ENCODE data around the gene PXDC1. TPM values are rescaled to one million over a fixed set of nuclear protein-coding genes. Genes with fewer than 3 reads are reported as not detected.

Gene PXDC1
- total and polyA plus RNA-seq, 4 donors = 21.0 to 53.8 (median 43.3) TPM

DNA sequence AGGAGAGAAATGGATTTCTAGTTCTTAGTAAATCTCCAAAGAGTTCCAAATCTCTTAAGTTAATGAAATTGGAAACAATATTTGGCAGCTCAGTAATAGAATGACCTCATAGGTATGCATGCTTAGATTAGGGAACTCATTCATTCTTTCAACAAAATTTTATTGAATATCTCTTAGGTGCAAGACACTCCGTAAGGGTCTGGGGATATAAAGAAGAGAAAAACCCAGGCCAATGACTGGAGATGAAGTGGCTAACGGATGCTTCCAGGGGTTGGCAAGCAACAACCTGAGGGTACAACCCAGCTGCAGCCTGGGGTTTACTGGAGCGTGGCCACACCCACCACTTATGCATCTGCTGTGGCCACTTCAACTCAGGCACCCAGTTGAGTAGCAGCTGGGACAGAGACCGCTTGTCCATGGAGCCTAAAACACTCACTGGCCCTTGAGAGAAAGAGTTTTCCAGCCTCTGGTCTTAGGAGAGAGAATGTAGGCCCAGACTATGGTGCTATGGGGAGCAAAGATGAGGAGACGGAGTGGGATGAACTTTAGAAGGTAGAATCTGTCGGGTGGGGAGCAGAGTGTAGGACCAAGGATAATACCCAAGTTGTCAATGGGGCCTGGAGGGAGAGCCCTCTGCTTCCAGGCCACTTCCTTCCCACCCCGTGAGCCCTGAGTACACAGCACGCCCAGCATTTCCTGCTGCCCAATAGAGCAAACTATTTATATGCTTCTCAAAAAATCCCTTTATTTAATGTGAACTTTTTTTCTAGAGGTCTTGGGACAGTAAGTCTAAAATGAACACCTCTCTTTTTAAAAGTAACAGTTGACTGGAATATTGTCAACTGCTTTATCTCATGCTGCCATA is 46.8 kb upstream of the PXDC1 start:
- Histone ChIP-seq H3K27ac (ENCODE audit: low read depth in 1 of 2, low read length in 1 of 2) (peak overlapping the region in 1 of 2 donors; percentile 86), H3K9me3 (ENCODE audit: control insufficient read depth in 4 of 4, insufficient read depth in 3 of 4, low read length in 3 of 4) (no peaks in the 10 kb centered on the region), H3K9ac (ENCODE audit: insufficient read depth in 1 of 2, low read length in 2 of 2) (no peak overlapping the region), H3K27me3 (ENCODE audit: control insufficient read depth in 3 of 3, insufficient read depth in 3 of 3, low read length in 2 of 3) (no peaks in the 10 kb centered on the region), H3K4me3 (no peak overlapping the region), H3K36me3 (ENCODE audit: control insufficient read depth in 4 of 4, insufficient read depth in 4 of 4, low read length in 4 of 4) (no peaks in the 10 kb centered on the region), H3K4me1 (ENCODE audit: control insufficient read depth in 5 of 5, insufficient read depth in 5 of 5, low read length in 5 of 5) (peaks cover 0 to 22% (median 12%) of the 10 kb centered on the region in 5 donors)
- 54 to 68% methylated on average over 8 of the region's 8 CpGs for WGBS, 2 donors
- ATAC-seq (ENCODE audit: insufficient read depth, low FRiP score) (no peak), DNase-seq (peak in 2 of 3 donors; percentile 32 to 37)
- TF ChIP-seq CTCF (IDR thresholded peaks at IDR 0.05; ENCODE audit: control extremely low read depth, extremely low read depth) = no peak

GRCh38 chr6:3797231-3798054 is 45.9 kb upstream of the PXDC1 start:
- peak overlapping the region in 1 of 2 donors; percentile 78 for H3K27ac ChIP-seq (ENCODE audit: low read depth in 1 of 2, low read length in 1 of 2)
- H3K9me3 ChIP-seq (ENCODE audit: control insufficient read depth in 4 of 4, insufficient read depth in 3 of 4, low read length in 3 of 4) = no peaks in the 10 kb centered on the region
- no peak overlapping the region for H3K9ac ChIP-seq (ENCODE audit: insufficient read depth in 1 of 2, low read length in 2 of 2)
- H3K4me3 ChIP-seq = no peak overlapping the region
- no peaks in the 10 kb centered on the region for H3K36me3 ChIP-seq (ENCODE audit: control insufficient read depth in 4 of 4, insufficient read depth in 4 of 4, low read length in 4 of 4)
- TF ChIP-seq CTCF (IDR thresholded peaks at IDR 0.05; ENCODE audit: control extremely low read depth, extremely low read depth) = no peak
- DNase-seq (peak in 2 of 3 donors; percentile 26 to 34), ATAC-seq (ENCODE audit: insufficient read depth, low FRiP score) (no peak)
- WGBS, 2 donors = 54 to 72% methylated on average over 7 of the region's 7 CpGs
- H3K4me1 ChIP-seq (ENCODE audit: control insufficient read depth in 5 of 5, insufficient read depth in 5 of 5, low read length in 5 of 5) = peaks cover 0 to 22% (median 12%) of the 10 kb centered on the region in 5 donors
- H3K27me3 ChIP-seq (ENCODE audit: control insufficient read depth in 3 of 3, insufficient read depth in 3 of 3, low read length in 2 of 3) = no peaks in the 10 kb centered on the region

DNA sequence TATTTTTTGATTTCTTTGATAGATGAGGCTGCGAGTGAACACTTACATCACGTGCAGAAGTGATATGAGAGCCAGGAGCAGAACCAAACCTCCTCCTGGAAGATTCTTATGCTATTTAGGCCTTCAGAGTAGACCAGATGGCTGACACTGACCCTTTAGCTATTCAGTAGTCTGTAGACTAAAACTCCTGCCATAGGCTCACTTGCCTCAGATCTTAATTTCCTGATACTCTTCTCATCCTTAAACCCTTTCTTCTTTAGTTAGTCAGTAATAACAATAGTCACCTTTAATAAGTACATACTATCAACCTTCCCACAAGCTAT is 45.2 kb upstream of the PXDC1 start:
- Histone ChIP-seq H3K4me3 (no peak overlapping the region), H3K9ac (ENCODE audit: insufficient read depth in 1 of 2, low read length in 2 of 2) (no peak overlapping the region), H3K36me3 (ENCODE audit: control insufficient read depth in 4 of 4, insufficient read depth in 4 of 4, low read length in 4 of 4) (no peaks in the 10 kb centered on the region), H3K4me1 (ENCODE audit: control insufficient read depth in 5 of 5, insufficient read depth in 5 of 5, low read length in 5 of 5) (peaks cover 0 to 21% (median 11%) of the 10 kb centered on the region in 5 donors), H3K9me3 (ENCODE audit: control insufficient read depth in 4 of 4, insufficient read depth in 3 of 4, low read length in 3 of 4) (no peaks in the 10 kb centered on the region), H3K27me3 (ENCODE audit: control insufficient read depth in 3 of 3, insufficient read depth in 3 of 3, low read length in 2 of 3) (no peaks in the 10 kb centered on the region), H3K27ac (ENCODE audit: low read depth in 1 of 2, low read length in 1 of 2) (peak overlapping the region in 1 of 2 donors; percentile 45)
- WGBS, 2 donors = 65 to 75% methylated on average over 2 of the region's 2 CpGs
- TF ChIP-seq CTCF (IDR thresholded peaks at IDR 0.05; ENCODE audit: control extremely low read depth, extremely low read depth) = no peak
- no peak for ATAC-seq (ENCODE audit: insufficient read depth, low FRiP score)
- DNase-seq = no peak

Measured in lung (tissue), 12 donors.